RWPE1 (cell line): ENCODE measurements around the gene GNB1.

Source experiments
- CTCF ChIA-PET: fragments of 350-600 bp; sonication (Branson Sonifier 250); formaldehyde crosslinking; extraction: SDS; loops from one replicate; lab custom pipeline; 2021; lab: Yijun Ruan, JAX
- POLR2A ChIA-PET: fragments of 400-600 bp; formaldehyde crosslinking; extraction: SDS; loops from one replicate; lab custom pipeline; 2020; ENCODE audit warnings: antibody characterized with exemption; ENCODE audit not compliant: low non-redundant PET; lab: Yijun Ruan, JAX
- DNase-seq: peaks from one replicate; pipeline ENCODE4 v3.0.0; 2012; ENCODE audit warnings: low spot score
- H3K27ac ChIP-seq: fragments of 450-650 bp; 2 replicates; pipeline ENCODE4 v1.5.1; 2017
- TF ChIP-seq, protein P1 (sequence below): fragments of 450-650 bp; conservative IDR thresholded peaks from 2 replicates; pipeline ENCODE4 v1.5.1; 2017; ENCODE audit warnings: low read depth, mild to moderate bottlenecking

GNB1 gene

DNA sequence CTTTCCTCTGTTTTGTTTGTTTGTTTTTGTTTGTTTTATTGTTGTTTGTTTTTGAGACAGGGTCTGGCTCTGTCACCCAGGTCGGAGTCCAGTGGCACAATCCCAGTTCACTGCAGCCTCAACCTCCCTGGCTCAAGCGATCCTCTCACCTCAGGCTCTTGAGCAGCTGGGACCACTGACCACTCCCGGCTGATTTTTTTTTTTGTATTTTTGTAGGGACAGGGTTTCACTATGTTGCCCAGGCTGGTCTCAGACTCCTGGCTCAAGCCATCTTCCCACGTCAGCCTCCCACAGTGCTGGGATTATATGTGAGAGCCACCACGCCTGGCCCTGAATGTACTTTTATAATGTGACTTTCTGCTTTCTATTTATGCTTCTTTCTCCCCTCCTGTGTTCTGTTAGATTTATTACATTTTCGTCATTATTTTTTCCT lies 19.2 kb upstream of the GNB1 start:
- POLR2A ChIA-PET, result no interaction called here
- no peak for DNase-seq
- peak overlapping the region; percentile 91; the same call in 1 of the 2 replicates for H3K27ac ChIP-seq
- CTCF ChIA-PET, result interaction anchor here (0.6 to 1.0 kb wide), 6 partner anchors 8 to 186 kb away, joined by 3 to 7 read pairs (median 3); partner anchors contain the start of gene CDK11A
- TF ChIP-seq, protein P1, sequence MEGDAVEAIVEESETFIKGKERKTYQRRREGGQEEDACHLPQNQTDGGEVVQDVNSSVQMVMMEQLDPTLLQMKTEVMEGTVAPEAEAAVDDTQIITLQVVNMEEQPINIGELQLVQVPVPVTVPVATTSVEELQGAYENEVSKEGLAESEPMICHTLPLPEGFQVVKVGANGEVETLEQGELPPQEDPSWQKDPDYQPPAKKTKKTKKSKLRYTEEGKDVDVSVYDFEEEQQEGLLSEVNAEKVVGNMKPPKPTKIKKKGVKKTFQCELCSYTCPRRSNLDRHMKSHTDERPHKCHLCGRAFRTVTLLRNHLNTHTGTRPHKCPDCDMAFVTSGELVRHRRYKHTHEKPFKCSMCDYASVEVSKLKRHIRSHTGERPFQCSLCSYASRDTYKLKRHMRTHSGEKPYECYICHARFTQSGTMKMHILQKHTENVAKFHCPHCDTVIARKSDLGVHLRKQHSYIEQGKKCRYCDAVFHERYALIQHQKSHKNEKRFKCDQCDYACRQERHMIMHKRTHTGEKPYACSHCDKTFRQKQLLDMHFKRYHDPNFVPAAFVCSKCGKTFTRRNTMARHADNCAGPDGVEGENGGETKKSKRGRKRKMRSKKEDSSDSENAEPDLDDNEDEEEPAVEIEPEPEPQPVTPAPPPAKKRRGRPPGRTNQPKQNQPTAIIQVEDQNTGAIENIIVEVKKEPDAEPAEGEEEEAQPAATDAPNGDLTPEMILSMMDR, result no peak

- TF ChIP-seq, protein P1, result no peak
- DNase-seq, result no peak
- POLR2A ChIA-PET, result interaction anchor here (0.5 to 1.1 kb wide), 3 partner anchors 11 to 156 kb away, joined by 3 read pairs; partner anchors contain the start of genes PRKCZ and TMEM52
- peak overlapping the region; percentile 91 for H3K27ac ChIP-seq
- CTCF ChIA-PET, result interaction anchor here (0.9 to 1.8 kb wide), 8 partner anchors 10 to 150 kb away, joined by 3 to 6 read pairs (median 4); partner anchors contain the start of gene NADK
These were observed 17.6 kb upstream of the GNB1 start for GRCh38 chr1:1908506-1908791.

- CTCF ChIA-PET, result interaction anchor here (0.6 to 1.5 kb wide), 4 partner anchors 19 to 239 kb away, joined by 3 to 4 read pairs (median 3); no protein-coding TSS in a partner anchor
- DNase-seq, result peak; percentile 70
- peak overlapping the region; percentile 91 for H3K27ac ChIP-seq
- POLR2A ChIA-PET, result interaction anchor here (1.0 to 1.1 kb wide), 2 partner anchors 15 to 143 kb away, joined by 3 read pairs; partner anchors contain the start of gene PRKCZ
- TF ChIP-seq, protein P1, result no peak
These were observed 16.3 kb upstream of the GNB1 start for GRCh38 chr1:1907098-1907736.

- POLR2A ChIA-PET, result interaction anchor here (0.5 kb wide), 1 partner anchor 122 kb away, joined by 6 read pairs; no protein-coding TSS in a partner anchor
- CTCF ChIA-PET, result interaction anchor here (0.6 to 1.5 kb wide), 21 partner anchors 9 to 499 kb away, joined by 3 to 18 read pairs (median 3); no protein-coding TSS in a partner anchor
- TF ChIP-seq, protein P1, result peak; percentile 93
- peak overlapping the region; percentile 91 for H3K27ac ChIP-seq
- peak; percentile 78 for DNase-seq
These were observed 15.6 kb upstream of the GNB1 start for GRCh38 chr1:1906185-1907097.

- no peak overlapping the region for H3K27ac ChIP-seq
- no peak for DNase-seq
- CTCF ChIA-PET, result no interaction called here
- TF ChIP-seq, protein P1, result no peak
- POLR2A ChIA-PET, result no interaction called here
These were observed 12.3 kb upstream of the GNB1 start for GRCh38 chr1:1903224-1903623.

GRCh38 chr1:1901641-1902294 lies 10.9 kb upstream of the GNB1 start:
- TF ChIP-seq, protein P1, result no peak
- no peak for DNase-seq
- POLR2A ChIA-PET, result no interaction called here
- H3K27ac ChIP-seq, result no peak overlapping the region
- CTCF ChIA-PET, result interaction anchor here (0.5 kb wide), 1 partner anchor 311 kb away, joined by 4 read pairs; no protein-coding TSS in a partner anchor
